Measurements from ENCODE around the gene KCNAB3.

The KCNAB3 gene

GRCh38 chr17:7881276-7882054 is 48.2 kb downstream of the KCNAB3 start:
- TF ChIP-seq CTCF (IDR thresholded peaks at IDR 0.05; ENCODE audit: low read depth, low read length, missing control alignments) = no peak
- DNase-seq (ENCODE audit: low read depth) = no peak
- H3K4me3 ChIP-seq (ENCODE audit: low read depth, low read length) = no peak overlapping the region

GRCh38 chr17:7880076-7880868 is 49.4 kb downstream of the KCNAB3 start:
- TF ChIP-seq CTCF (IDR thresholded peaks at IDR 0.05; ENCODE audit: low read depth, low read length, missing control alignments) = no peak
- DNase-seq (ENCODE audit: low read depth) = no peak
- no peak overlapping the region for H3K4me3 ChIP-seq (ENCODE audit: low read depth, low read length)

GRCh38 chr17:7878234-7878633 is 51.4 kb downstream of the KCNAB3 start:
- no peak overlapping the region for H3K4me3 ChIP-seq (ENCODE audit: low read depth, low read length)
- no peak for TF ChIP-seq CTCF (IDR thresholded peaks at IDR 0.05; ENCODE audit: low read depth, low read length, missing control alignments)
- no peak for DNase-seq (ENCODE audit: low read depth)

GRCh38 chr17:7875804-7876370 is 53.8 kb downstream of the KCNAB3 start:
- TF ChIP-seq CTCF (IDR thresholded peaks at IDR 0.05; ENCODE audit: low read depth, low read length, missing control alignments) = no peak
- DNase-seq (ENCODE audit: low read depth) = no peak
- no peak overlapping the region for H3K4me3 ChIP-seq (ENCODE audit: low read depth, low read length)

- H3K4me3 ChIP-seq (ENCODE audit: low read depth, low read length) = no peak overlapping the region
- no peak for DNase-seq (ENCODE audit: low read depth)
- TF ChIP-seq CTCF (IDR thresholded peaks at IDR 0.05; ENCODE audit: low read depth, low read length, missing control alignments) = no peak
Measured at GRCh38 chr17:7873051-7873450, 56.6 kb downstream of the KCNAB3 start.
